Superior temporal gyrus (tissue), 1 donor: ENCODE data around the gene IPO13.

Source experiments
- DNase-seq: peaks from one replicate; pipeline ENCODE4 v3.0.0-alpha.2; 2016; ENCODE audit errors: extremely low spot score

The IPO13 gene

DNA sequence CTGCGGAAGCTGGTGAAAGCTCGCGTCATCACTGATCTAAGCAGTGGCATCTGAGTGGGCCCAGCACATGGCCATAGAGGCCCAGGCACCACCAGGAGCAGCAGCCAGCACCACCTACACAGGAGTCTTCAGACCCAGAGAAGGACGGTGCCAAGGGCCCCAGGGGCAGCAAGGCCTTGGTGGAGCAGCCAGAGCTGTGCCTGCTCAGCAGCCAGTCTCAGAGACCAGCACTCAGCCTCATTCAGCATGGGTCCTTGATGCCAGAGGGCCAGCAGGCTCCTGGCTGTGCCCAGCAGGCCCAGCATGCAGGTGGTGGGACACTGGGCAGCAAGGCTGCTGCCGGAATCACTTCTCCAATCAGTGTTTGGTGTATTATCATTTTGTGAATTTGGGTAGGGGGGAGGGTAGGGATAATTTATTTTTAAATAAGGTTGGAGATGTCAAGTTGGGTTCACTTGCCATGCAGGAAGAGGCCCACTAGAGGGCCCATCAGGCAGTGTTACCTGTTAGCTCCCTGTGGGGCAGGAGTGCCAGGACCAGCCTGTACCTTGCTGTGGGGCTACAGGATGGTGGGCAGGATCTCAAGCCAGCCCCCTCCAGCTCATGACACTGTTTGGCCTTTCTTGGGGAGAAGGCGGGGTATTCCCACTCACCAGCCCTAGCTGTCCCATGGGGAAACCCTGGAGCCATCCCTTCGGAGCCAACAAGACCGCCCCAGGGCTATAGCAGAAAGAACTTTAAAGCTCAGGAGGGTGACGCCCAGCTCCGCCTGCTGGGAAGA lies 16.4 kb upstream of the IPO13 start:
- DNase-seq = no peak

DNA sequence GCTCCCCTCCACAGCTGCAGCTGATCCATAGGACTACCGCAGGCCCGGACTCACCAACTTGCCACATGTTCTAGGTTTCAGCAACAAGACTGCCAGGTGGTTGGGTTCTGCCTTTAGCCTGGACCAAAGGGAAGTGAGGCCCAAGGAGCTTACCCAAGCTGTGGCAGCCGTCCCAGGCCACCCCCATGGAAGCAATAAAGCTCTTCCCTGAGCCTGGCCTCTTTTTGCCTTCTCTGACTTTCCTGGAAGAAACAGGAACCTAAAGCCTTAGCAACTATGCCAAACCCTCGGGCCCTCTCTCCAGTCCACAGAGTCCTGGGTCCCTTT lies 15.8 kb upstream of the IPO13 start:
- DNase-seq = no peak

- no peak for DNase-seq
Observed at GRCh38 chr1:43931711-43932660, 14.8 kb upstream of the IPO13 start.

DNA sequence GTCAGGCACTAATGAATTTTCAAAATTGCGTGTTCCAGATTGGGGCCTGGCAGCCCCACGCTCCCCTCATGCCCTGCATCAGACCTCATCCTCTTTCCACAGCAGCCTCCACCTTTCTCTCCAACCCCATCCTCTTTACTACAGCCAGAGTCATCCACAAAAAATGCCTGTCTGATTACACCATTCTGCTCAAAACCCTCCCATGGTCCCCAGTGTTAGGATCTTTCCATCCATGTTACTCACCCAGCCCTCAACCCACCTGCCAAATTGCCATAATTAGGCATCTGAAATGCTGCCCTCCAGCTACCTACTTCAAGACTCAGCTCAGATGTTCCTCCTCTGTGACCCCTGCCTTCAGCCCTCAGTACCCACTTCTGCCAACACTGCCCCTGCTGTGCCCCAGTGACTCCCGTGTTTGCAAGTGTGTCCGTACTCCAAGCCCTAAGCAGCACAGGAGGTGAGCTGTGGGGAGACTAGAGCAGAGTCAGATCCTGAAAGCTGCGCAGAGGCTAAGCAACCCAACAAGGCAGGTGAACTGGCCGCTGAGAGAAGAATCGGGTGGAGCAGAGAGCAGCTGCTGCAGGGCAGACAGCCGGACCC lies 13.9 kb upstream of the IPO13 start:
- no peak for DNase-seq

- DNase-seq = no peak
Observed at GRCh38 chr1:43933386-43934100, 13.2 kb upstream of the IPO13 start, which contains the start of gene ARTN. TSS of gene ARTN (plus strand) at chr1:43933801. CDS start at chr1:43935657, 1,856 bp downstream.

DNA sequence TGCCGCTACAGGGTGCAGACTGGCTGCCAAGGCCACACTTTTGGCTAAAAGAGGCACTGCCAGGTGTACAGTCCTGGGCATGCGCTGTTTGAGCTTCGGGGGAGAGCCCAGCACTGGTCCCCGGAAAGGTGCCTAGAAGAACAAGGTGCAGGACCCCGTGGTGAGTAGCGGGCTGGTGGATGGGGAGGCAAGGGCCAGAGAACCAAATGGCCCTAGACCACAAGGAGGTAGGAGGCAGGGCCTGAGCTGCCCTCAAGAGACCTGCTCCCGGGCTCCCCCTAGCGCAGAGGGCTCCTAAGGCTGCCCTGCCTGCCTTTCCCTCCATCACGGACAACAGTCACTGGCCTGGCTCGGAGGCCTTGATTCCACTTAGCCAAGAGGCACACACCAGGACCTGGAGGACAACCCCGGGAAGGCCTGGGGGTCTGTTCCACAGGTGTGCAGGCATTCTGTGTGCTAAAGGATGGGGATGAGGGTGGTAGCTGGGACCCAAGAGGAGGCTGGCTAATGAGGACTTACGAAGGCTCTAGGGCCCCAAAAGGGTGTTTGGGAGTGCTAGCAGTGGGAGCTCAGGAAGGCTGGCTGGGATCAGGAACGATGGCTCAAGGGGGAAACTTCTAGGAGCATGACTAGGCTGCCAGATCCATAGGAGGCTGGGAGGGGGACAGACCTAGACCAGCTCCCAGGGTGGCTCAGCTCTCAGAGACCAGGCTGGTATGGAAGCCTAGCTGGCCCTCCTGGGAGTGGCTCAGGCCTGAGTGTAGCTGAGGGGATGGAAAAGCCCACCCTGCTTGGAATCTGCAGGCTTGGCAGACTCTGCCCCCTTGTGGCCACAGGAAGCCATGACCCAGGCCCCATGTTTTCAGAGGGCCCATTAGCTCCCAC lies 12.4 kb upstream of the IPO13 start:
- DNase-seq = peak; percentile 77

- no peak for DNase-seq
Observed at GRCh38 chr1:43934986-43935324, 11.8 kb upstream of the IPO13 start.

GRCh38 chr1:43935711-43936427 lies 10.9 kb upstream of the IPO13 start:
- no peak for DNase-seq

GRCh38 chr1:43936431-43937151 lies 10.2 kb upstream of the IPO13 start:
- DNase-seq = no peak

DNA sequence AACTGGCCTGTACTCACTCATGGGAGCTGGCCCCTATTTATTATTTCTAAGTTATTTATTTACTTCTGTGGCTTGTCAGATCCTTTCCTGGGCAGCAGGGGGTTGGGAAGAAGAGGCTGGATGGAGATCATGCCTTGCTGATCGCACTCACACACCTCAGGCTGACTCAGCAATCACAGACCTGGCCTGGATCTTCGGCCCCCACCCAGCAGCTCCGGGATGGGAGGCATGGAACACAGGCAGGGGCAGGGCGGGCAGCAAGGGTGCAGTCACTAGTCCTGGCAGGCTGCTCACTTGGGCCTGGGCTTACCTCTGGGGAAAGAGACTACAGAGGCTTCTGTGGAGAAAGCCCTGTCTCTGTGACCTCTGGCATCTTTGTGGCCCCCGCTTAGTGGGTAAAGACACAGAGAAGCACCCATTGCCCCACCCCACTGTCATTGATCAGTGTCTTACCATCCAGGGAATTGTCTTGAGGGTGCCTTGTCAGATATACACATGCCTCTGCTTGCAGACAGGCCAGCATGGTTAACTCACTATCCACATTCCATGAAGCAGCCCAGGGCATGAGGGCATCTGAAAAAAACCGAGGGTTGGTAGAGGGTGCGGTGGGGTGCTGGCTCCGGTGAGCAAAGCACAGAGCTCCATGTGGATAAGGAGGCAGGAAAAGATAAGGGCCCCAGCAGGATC lies 9.4 kb upstream of the IPO13 start:
- no peak for DNase-seq

DNA sequence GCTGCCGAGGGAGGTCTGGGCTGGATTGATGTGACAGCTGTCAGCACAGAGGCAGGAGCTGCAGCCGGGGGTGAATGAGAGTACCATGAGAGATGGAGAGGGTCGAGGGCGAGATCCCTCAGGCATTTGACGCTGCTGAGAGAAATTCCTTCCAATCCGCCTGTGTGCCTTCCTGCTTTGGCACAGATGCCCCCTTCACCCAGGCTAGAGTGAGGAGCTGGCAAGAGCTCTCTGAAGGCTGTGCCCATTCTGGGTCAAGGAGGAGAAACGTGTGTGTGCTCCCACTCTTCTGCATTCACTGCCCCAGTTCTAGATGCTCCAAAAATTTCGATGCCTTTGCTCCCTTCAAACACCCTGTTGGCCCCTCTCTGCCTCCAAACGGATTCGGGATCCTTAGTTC lies 8.4 kb upstream of the IPO13 start:
- DNase-seq = no peak

DNA sequence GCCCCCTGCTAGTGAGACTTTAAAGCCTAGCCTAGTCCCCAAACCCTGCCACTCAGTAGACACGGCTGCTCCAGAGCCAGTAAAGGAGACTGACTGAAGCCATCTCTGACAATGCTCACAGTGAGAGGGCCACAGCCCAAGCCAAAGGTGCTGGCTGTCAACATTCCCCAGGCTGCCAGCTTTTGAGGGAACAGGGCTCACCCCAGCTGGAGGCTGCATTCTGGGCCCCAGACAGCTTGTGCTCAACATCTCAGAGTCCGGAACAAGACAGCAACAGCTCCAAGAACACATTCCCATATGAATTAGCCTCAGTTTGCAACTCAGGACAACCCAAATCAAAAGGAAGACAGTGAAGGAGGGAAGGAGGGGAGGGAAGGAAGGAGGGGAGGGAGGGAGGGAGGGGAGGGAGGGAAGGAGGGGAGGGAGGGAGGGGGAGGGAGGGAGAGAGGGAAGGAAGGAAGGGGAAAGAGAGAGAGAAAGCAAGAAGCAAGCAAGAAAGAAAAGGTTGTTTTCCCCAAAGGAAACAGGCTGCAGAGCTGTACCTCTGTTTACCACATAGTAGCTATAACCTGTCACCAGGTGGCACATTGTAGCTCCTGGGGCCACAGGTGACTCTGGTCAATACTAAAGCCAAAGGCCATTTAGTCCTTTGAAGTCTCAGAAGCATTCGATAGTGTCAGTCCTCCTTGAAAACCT lies 7.7 kb upstream of the IPO13 start:
- no peak for DNase-seq

- DNase-seq = no peak
Observed at GRCh38 chr1:43942411-43942810, 4.3 kb upstream of the IPO13 start.

- DNase-seq = no peak
Observed at GRCh38 chr1:43944860-43945259, 1.9 kb upstream of the IPO13 start.

- peak; percentile 50 for DNase-seq
Observed at GRCh38 chr1:43945674-43946235, 995 bp upstream of the IPO13 start.

- no peak for DNase-seq
Observed at GRCh38 chr1:43947061-43947873, 517 bp downstream of the IPO13 start.

DNA sequence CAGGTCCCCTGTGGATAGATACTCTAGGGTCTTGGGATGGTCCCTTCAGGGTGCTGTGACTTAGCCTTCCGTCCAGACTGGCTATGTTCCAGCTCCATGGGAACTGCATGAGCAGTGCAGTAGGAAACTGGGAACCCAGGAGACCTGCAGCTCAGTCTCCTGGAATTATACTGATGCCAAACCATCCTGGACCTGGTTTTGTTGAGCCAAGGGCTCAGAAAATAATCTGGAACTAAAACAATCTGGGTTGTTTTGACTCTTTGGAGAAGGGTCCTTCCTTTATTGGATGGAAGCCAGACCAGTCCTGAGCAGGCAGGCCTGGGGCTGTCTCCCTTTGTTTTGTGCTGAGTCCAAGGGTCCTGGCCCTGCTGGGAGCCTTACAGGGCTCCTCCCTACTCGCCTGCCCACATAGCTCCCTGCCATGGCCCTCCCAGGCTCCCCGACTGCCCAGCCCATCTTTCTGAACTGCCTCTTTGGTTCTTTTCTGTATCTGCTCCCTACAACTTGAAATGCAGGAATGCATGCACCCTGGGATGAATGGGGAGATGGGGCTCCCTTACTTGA lies 1.2 kb downstream of the IPO13 start:
- DNase-seq = peak; percentile 53
